NCI-H82 (cell line): ENCODE results near the gene PICK1.
"Not testable (repeated sequence)": the region's sequence is repeated elsewhere in the genome, so short reads cannot be mapped to it uniquely, and the experiment has no call there.

ENCODE experiments used
- DNase-seq: peaks from one replicate; lab custom pipeline; 2025; lab: John Stamatoyannopoulos, UW

Gene PICK1

GRCh38 chr22:38030311-38031133, 26.7 kb upstream of the PICK1 start:
- DNase-seq, result no peak

DNA sequence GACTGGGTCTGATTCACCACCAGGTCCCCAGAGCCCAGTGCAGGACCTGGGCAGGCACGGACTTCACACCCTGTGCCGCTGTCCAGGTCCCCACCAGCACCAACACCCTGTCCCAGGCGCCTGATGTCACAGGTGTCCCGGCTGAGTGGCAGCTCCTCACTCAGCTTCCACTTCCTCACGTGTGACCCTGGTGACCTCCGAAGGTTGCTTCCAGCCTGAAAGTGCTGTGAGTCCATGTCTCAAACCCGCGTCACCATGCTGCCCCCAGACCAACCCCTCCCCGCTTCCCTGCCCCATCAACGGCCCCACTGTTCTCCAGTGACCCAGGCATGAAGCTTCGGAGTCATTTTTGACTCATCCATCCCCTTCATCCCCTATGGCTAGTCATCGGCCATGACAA, 25.7 kb upstream of the PICK1 start:
- no peak for DNase-seq

GRCh38 chr22:38032681-38033521, 24.3 kb upstream of the PICK1 start:
- no peak for DNase-seq

GRCh38 chr22:38033522-38034277, 23.5 kb upstream of the PICK1 start:
- DNase-seq, result no peak

DNA sequence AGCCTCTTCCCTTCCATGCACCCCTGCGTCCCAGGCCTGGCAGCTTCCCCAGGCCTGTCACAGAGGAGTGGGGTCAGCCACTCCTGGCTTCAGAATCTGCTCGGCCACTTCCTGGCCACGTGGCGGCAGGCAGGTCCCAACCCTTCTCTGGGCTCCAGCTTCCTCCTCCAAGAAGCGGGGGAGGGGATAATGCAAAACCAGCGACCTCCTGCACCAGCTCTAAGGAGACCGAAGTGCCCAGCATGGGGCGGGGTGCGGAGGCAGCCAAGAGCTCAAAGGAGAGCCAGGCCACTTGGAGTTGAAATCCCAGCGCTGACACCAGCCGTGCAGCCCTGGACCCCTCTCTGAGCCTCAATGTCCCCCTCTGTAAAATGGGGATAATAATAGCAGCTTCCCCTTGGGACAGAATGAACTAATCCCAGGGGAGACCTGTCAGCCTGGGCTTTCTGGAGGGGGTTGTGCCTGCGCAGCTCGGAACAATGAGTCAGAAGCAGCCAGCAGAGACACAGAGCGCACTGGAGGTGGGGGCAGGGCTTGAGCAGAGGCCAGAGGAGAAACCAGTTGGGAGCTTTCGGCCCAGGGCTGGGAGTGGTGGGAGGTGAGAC, 22.8 kb upstream of the PICK1 start:
- DNase-seq, result peak; percentile 26

DNA sequence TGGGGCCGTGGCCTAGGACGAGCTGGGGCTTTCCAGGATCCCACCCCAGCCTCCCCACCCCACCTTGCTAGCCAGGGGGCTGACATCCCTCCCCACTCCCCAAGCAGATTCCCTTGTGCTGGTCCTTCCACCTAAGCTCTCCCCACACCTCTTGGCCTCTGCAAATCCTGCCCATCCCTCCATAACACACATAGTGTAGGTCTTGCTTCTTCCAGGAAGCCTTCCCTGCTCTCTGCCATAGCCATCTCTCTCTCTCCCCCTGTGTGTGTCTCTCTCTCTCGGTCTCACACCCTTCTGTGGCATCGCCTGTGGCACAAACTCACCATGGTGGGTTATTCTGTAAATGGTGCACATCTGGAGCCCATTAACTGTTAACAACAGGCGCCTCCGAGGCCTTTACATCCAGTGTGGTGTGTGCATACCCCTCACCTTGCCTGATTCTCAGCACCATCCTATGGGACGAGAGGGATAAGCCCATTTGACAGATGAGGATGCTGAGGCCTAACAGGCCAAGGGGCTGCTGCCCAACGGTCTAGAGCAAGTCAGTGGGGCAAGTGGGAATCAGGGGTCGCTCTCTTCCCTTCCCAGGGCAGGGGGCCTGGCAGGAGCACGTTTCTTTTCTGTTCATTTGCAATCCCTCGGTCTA, 22.2 kb upstream of the PICK1 start:
- DNase-seq, result no peak

GRCh38 chr22:38035530-38035885, 21.7 kb upstream of the PICK1 start:
- no peak for DNase-seq

DNA sequence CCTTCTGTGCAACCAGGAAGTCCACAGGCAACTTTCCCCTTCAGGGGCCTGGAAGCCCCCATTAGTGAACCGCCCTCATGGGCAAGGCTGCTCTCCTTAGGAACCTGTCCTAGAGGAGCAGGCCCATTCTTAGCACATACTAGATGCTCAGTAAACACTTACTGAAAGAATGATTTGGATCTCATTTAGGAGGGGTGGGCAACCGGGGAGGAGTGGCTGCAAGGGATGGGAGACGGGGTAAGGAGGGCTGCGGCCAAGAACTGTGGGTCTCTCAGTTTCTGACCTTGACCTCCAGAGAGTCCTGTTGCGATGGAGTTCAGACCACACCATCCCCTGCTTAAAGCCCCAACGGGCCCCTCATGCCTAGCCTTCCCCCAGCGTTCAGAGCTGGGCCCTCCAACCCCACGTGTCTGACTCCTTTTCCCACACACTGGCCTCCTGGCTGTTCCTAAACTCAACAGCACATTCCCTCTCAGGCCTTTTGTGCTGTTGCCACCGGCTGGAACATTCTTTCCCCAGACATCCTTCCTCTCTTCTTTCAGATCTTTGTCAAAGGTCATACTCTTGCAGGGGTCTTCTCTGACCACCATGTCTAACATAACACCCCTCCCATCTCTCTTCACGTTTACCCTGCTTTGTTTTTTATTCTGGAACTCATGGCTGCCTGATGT, 20.7 kb upstream of the PICK1 start:
- no peak for DNase-seq

DNA sequence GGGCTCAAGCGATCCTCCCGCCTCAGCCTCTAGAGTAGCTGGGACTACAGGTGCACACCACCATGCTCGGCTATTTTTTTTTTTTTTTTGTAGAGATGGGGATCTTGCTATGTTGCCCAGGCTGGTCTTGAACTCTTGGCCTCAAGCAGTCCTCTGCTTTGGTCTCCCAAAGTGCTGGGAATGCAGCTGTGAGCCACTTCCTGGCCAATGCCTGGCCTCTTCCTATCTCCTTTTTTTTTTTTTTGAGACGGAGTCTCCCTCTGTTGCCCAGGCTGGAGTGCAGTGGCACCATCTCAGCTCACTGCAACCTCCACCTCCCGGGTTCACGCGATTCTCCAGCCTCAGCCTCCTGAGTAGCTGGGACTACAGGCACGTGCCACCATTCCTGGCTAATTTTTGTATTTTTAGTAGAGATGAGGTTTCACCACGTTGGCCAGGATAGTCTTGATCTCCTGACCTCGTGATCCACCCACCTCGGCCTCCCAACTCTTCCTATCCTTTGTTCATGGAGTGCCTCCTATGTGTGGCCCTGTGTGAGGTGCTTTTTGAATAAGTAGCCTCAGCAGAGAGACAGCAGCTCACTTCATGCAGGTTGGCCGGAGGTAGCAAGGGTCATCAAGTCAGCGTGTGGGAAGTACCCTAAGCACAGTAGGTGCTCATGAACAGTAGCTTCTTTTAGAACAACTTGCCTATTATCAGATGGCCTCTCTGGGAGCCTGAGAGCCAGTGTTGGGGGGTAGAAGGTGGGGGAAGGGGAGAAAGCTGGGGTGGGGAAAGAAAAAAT, 19.6 kb upstream of the PICK1 start:
- not testable (repeated sequence) for DNase-seq

GRCh38 chr22:38038426-38038825, 18.8 kb upstream of the PICK1 start:
- DNase-seq, result no peak

DNA sequence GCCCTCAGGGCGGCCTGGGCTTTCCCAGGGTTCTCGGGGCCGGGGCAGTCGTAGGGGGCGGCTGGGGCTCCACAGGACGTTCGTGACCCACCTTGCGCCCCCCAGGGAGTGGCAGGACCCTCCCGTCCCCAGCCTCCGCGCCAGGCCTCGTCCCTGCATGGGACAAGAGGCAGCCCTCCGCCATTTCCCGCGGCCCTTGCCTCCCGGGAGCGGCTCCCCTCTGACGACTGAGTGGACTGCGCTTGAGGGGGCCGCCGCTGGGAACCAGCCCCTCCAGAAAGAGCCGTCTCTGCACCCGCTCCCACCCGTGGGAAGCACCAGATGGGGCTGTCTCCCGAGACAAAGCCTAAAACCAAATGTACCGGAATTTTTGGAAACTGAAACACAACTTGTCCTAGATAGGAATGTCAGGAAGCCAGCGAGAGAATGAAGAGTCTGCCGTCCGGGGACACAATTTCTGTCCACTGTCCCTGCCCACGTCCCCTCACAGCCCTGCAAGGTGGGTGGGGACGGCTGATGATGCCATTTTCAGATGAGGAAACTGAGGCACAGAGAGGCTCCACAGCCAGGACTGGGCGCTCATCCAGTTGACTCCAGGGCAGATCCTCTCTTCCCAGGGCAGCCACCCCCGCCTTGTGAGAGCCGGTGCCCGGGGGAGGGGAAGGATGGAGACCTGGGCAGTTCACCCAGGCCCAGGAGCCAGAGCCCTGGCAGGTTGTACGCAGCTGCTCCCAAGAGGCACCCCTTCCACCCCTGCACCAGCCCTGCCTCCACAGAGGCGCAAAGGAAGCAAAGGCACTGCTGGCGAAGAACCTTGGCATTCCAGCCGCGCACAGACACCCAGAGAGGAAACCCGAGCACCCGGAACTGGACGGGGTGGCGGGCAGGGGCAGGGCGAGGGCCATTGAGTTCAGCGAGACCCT, 18.1 kb upstream of the PICK1 start:
- no peak for DNase-seq

GRCh38 chr22:38040953-38041759, 16.0 kb upstream of the PICK1 start:
- DNase-seq, result no peak

DNA sequence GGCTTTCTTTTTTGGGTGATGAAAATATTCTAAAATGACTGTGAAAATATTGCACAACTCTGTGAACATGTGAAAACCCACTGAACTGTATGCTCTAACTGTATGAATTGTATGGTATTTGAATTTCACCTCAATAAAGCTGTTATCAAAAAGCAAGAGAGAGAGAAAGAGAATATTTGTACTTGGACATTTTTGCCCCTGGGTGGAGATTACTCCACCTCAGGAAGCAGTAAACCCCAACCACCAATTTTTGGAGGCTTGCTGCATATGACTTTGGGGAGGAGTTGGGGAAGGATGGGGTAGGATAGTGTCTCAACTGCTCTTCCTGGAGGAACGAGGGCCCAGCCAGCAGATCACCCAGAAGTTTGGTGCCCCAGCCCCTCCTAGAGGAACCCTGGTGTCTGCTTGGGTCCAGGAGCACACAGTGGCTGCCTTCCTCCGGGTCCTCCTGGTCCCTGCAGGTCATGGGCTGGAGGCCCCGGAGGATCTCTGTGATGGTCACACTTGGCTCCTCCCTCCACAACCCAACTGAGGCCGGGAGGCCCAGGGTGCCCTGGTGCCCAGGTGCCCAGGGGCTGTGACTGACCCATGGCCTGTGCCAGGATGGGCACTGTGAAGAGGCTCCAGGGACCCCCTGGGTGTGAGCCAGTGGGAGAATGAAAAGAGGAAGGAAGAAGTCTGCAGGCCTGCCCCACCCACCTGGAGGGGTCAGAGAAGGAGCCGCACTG, 15.3 kb upstream of the PICK1 start:
- no peak for DNase-seq

DNA sequence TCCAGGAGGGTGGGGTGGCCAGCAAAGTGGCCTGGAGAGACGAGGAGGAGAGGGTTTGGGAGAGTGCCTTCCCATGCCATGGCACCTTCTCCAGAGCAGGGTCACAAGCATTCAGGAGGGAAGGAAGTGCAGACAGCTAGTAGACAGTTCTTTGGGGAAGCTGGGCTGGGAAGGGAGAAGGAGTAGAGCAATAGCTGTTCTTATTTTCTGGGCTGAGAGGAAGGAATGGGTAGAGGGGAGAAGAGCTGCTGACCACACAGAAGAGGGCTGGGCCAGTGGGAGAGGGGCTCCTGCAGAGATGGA, 14.8 kb upstream of the PICK1 start:
- no peak for DNase-seq

GRCh38 chr22:38043151-38044039, 13.8 kb upstream of the PICK1 start:
- no peak for DNase-seq

DNA sequence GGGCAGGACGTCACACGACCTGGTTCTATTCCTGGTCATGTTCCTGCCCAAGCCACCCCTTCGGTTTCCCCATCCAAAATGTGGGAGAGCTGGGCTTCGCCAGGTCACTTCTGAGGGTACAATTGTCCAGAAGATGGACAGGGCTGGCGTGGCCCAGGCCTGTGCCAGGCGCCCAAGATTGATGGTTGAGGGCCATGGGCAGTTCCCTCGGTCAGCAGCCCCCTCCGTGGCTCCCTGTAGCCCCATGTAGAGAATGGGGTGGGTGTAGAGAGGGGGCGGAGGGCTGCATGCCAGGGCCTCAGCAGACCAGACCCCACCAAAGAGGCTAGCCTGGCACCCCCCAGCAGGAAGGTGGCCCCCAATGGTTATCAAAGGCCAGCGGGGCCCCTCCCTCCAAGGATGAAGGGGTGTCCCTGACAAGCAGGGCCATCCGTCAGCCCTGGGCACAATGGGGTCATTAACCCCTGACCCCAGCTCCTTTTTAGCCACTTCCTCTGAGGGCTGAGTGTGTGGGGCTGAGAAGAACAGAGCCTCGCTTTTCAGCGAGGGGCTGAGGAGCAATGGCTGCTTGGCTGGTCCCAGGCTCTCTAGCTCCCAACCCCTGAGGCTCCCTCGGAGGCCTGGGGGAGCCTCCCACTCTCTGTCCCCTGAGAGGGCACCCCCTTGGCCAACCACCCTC, 11.0 kb upstream of the PICK1 start:
- DNase-seq, result no peak
